SU-DHL-6 (cell line): Measurements from ENCODE around the gene HOXC12.
A peak's percentile ranks its signal among the peaks of the same experiment; 100 is the strongest.

ENCODE experiments used
- H2AFZ ChIP-seq: fragments of 200-600 bp; sonication (generic); 2 replicates; pipeline ENCODE4 v1.6.1; 2014; ENCODE audit warnings: low read depth, mild to moderate bottlenecking, moderate library complexity, mixed read lengths, antibody characterized with exemption, low read length; ENCODE audit not compliant: severe bottlenecking
- H3F3A ChIP-seq: fragments of 200-600 bp; shearing (Covaris generic); 2 replicates; pipeline ENCODE4 v1.6.0; 2016; ENCODE audit warnings: antibody characterized with exemption, mild to moderate bottlenecking; ENCODE audit not compliant: insufficient read depth
- H3K27ac ChIP-seq: fragments of 200-600 bp; sonication (generic); 2 replicates; pipeline ENCODE4 v1.5.1; 2016; ENCODE audit warnings: low read depth, mild to moderate bottlenecking, low read length, moderate library complexity, mixed read lengths
- H3K27me3 ChIP-seq: fragments of 200-600 bp; sonication (generic), shearing (Covaris generic); 2 replicates; pipeline ENCODE4 v1.6.0; 2014; ENCODE audit warnings: mild to moderate bottlenecking, low read length
- H3K36me3 ChIP-seq: fragments of 200-600 bp; sonication (generic); 2 replicates; pipeline ENCODE4 v1.6.1; 2014; ENCODE audit warnings: mild to moderate bottlenecking, low read length, mixed read lengths
- H3K4me2 ChIP-seq: fragments of 300-600, 200-600 bp; shearing (Covaris generic), sonication (generic); 2 replicates; pipeline ENCODE4 v1.6.0; 2014; ENCODE audit warnings: low read length, low read depth, mild to moderate bottlenecking; ENCODE audit not compliant: poor library complexity, severe bottlenecking
- H3K4me3 ChIP-seq: fragments of 200-600 bp; sonication (generic); 2 replicates; pipeline ENCODE4 v1.5.1; 2014; ENCODE audit warnings: antibody characterized with exemption, low read length, mild to moderate bottlenecking, mixed read lengths; ENCODE audit not compliant: insufficient read depth, poor library complexity, severe bottlenecking
- H3K79me2 ChIP-seq: fragments of 200-600 bp; sonication (generic); 2 replicates; pipeline ENCODE4 v1.6.1; 2014; ENCODE audit warnings: mild to moderate bottlenecking, low read length, moderate library complexity; ENCODE audit not compliant: insufficient read depth
- H3K9ac ChIP-seq: fragments of 200-600 bp; sonication (generic); 2 replicates; pipeline ENCODE4 v1.7.0; 2014; ENCODE audit warnings: mild to moderate bottlenecking, low read length
- H3K9me2 ChIP-seq: fragments of 200-600 bp; sonication (generic); replicated peaks from 2 replicates; pipeline ENCODE4 v1.6.1; 2014; ENCODE audit warnings: low read length; ENCODE audit not compliant: insufficient read depth
- H3K9me3 ChIP-seq: fragments of 200-600 bp; sonication (generic); 2 replicates; pipeline ENCODE4 v1.6.1; 2014; ENCODE audit warnings: low read length, mixed read lengths; ENCODE audit not compliant: insufficient read depth
- H4K20me1 ChIP-seq: fragments of 200-600 bp; sonication (generic); 2 replicates; pipeline ENCODE4 v1.6.1; 2014; ENCODE audit warnings: low read depth, mild to moderate bottlenecking, antibody characterized with exemption, low read length, moderate library complexity, mixed read lengths
- CTCF ChIP-seq: fragments of 200-600 bp; sonication (generic); IDR thresholded peaks from one replicate; pipeline ENCODE4 v1.5.1; 2017; ENCODE audit warnings: antibody characterized with exemption, mild to moderate bottlenecking, low read length, moderate library complexity; ENCODE audit not compliant: insufficient read depth, poor library complexity, severe bottlenecking
- EZH2phosphoT487 ChIP-seq: fragments of 200-600 bp; sonication (generic), shearing (Covaris generic); conservative IDR thresholded peaks from 2 replicates; pipeline ENCODE4 v1.6.1; 2018; ENCODE audit warnings: mild to moderate bottlenecking, antibody characterized with exemption, low read length, moderate library complexity, mixed read lengths

HOXC12 gene

GRCh38 chr12:53980802-53981496 is 26.2 kb downstream of the HOXC12 start:
- Histone ChIP-seq H3K27ac (no peak overlapping the region), H4K20me1 (no peaks in the 10 kb centered on the region), H3K9ac (no peak overlapping the region)

GRCh38 chr12:53981634-53982565 is 27.2 kb downstream of the HOXC12 start:
- H3K36me3 ChIP-seq: no peaks in the 10 kb centered on the region
- no peaks in the 10 kb centered on the region for H3K27me3 ChIP-seq
- no peak overlapping the region for H3K4me3 ChIP-seq

More at GRCh38 chr12:53980802-53981496, 26.2 kb downstream of the HOXC12 start:
- no peak for TF ChIP-seq CTCF
- TF ChIP-seq EZH2phosphoT487: 0 out of 2 replicates have a peak, but pooled peaks have one; percentile 80
- no peaks in the 10 kb centered on the region for H3K36me3 ChIP-seq
- H2AFZ ChIP-seq: no peak overlapping the region
- H3K27me3 ChIP-seq: no peaks in the 10 kb centered on the region
- H3K9me3 ChIP-seq: no peaks in the 10 kb centered on the region
- no peak overlapping the region for H3K4me2 ChIP-seq
- no peaks in the 10 kb centered on the region for H3F3A ChIP-seq
- H3K9me2 ChIP-seq: no peaks in the 10 kb centered on the region
- H3K79me2 ChIP-seq: no peaks in the 10 kb centered on the region
- no peak overlapping the region for H3K4me3 ChIP-seq

GRCh38 chr12:53982648-53983567 is 28.2 kb downstream of the HOXC12 start:
- Histone ChIP-seq H2AFZ (no peak overlapping the region), H3K9me2 (no peaks in the 10 kb centered on the region), H3K79me2 (no peaks in the 10 kb centered on the region), H3K36me3 (no peaks in the 10 kb centered on the region), H3K4me2 (no peak overlapping the region), H3K4me3 (no peak overlapping the region), H3K27ac (no peak overlapping the region), H3K27me3 (no peaks in the 10 kb centered on the region), H4K20me1 (no peaks in the 10 kb centered on the region), H3F3A (no peaks in the 10 kb centered on the region), H3K9me3 (no peaks in the 10 kb centered on the region), H3K9ac (no peak overlapping the region)
- TF ChIP-seq CTCF (no peak), EZH2phosphoT487 (no peak)

More at GRCh38 chr12:53981634-53982565, 27.2 kb downstream of the HOXC12 start:
- Histone ChIP-seq H4K20me1 (no peaks in the 10 kb centered on the region), H2AFZ (no peak overlapping the region), H3K9me3 (no peaks in the 10 kb centered on the region), H3K4me2 (no peak overlapping the region), H3K9me2 (no peaks in the 10 kb centered on the region), H3K9ac (no peak overlapping the region), H3K79me2 (no peaks in the 10 kb centered on the region), H3F3A (no peaks in the 10 kb centered on the region), H3K27ac (no peak overlapping the region)
- no peak for TF ChIP-seq EZH2phosphoT487
